ENCODE results near the gene MALAT1.

Gene MALAT1

DNA sequence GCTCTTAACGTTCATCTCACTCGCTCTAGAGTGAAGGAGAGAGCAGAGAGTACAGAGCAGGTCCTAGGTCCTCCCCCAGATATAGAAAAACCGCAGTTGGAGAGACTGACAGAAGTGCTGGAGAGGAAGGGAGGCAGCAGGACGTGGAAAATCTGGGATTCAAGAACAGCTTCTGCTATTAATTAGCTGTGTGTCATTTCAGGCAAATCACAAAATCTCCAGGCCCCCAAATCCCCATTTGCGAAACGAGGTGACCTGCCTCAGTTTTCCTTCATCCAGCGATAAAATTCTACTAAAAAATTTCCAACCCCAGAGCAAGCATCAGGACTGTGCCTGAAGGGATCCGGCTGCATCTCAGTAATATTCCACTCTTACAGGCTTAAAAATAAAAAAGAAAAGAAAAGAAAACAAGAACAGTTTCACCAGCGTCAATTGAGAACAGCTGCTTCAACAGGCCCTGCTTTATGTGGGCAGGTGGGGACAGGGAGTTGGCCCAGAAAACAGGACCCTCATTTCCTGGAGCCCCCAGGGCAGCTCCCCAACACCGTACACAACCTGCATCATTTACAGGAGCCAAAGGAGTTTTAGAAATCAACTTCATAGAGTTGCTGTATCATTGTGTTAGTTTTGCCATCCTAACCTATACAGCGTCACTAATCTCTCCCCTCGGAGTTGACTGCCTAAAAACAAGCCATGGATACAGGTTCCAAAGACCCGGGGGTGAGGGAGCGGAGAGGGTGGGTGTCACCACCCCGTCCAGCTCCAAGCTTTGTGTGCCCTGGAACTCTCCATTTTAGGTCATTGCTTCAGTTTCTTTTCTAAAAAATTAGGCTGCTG is 2.3 kb upstream of the MALAT1 start:
- ATAC-seq (ENCODE audit: low read depth) (no peak), DNase-seq (ENCODE audit: low spot score) (no peak)
- Histone ChIP-seq H3K36me3 (ENCODE audit: low read depth) (peaks cover 26% of the 10 kb centered on the region), H3K27me3 (ENCODE audit: insufficient read depth, poor library complexity, severe bottlenecking) (no peaks in the 10 kb centered on the region), H3K27ac (ENCODE audit: poor library complexity, severe bottlenecking) (peak overlapping the region; percentile 99), H3K4me3 (ENCODE audit: severe bottlenecking) (peak overlapping the region; percentile 3), H3K9me3 (ENCODE audit: severe bottlenecking) (no peaks in the 10 kb centered on the region), H3K4me1 (ENCODE audit: insufficient read depth, poor library complexity, severe bottlenecking) (peaks cover 45% of the 10 kb centered on the region)
- TF ChIP-seq, protein P1, sequence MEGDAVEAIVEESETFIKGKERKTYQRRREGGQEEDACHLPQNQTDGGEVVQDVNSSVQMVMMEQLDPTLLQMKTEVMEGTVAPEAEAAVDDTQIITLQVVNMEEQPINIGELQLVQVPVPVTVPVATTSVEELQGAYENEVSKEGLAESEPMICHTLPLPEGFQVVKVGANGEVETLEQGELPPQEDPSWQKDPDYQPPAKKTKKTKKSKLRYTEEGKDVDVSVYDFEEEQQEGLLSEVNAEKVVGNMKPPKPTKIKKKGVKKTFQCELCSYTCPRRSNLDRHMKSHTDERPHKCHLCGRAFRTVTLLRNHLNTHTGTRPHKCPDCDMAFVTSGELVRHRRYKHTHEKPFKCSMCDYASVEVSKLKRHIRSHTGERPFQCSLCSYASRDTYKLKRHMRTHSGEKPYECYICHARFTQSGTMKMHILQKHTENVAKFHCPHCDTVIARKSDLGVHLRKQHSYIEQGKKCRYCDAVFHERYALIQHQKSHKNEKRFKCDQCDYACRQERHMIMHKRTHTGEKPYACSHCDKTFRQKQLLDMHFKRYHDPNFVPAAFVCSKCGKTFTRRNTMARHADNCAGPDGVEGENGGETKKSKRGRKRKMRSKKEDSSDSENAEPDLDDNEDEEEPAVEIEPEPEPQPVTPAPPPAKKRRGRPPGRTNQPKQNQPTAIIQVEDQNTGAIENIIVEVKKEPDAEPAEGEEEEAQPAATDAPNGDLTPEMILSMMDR (IDR thresholded peaks at IDR 0.05; ENCODE audit: poor library complexity, severe bottlenecking), result no peak

DNA sequence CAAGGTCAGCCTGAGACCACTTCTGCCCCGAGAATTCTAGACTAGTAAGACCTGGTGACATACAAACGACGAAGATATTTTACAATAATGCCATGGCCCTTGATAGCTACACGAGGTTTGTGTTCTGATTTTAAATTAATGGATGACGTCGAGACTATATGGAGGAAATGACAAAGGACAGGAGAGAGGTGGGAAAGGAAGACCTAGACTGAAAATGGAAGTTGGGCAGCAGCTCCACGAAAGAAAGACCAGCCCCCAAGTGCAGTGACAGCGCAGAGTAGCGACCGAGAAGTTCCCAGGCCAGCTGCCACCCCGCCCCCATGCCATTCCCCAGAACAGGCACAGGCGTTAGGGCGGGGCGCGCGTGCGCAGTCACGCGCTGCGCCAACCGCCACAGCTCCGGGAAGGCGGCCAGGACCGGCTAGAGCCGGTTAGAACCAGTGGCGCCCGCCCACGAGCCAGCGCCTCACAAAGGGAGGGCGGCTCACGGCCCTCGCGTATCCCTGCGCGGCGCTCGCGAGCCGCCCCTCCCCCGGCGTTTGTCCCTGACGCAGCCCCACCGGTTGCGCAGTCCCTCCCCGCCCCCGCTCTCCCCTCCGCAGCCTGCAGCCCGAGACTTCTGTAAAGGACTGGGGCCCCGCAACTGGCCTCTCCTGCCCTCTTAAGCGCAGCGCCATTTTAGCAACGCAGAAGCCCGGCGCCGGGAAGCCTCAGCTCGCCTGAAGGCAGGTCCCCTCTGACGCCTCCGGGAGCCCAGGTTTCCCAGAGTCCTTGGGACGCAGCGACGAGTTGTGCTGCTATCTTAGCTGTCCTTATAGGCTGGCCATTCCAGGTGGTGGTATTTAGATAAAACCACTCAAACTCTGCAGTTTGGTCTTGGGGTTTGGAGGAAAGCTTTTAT is 1.5 kb upstream of the MALAT1 start:
- H3K4me3 ChIP-seq (ENCODE audit: severe bottlenecking), result peak overlapping the region; percentile 70
- ATAC-seq (ENCODE audit: low read depth), result peak; percentile 70
- peak; percentile 97 for DNase-seq (ENCODE audit: low spot score)
- TF ChIP-seq, protein P1 (IDR thresholded peaks at IDR 0.05; ENCODE audit: poor library complexity, severe bottlenecking), result peak; percentile 17
- peaks cover 35% of the 10 kb centered on the region for H3K36me3 ChIP-seq (ENCODE audit: low read depth)
- peaks cover 37% of the 10 kb centered on the region for H3K4me1 ChIP-seq (ENCODE audit: insufficient read depth, poor library complexity, severe bottlenecking)
- H3K9me3 ChIP-seq (ENCODE audit: severe bottlenecking), result no peaks in the 10 kb centered on the region
- no peaks in the 10 kb centered on the region for H3K27me3 ChIP-seq (ENCODE audit: insufficient read depth, poor library complexity, severe bottlenecking)
- H3K27ac ChIP-seq (ENCODE audit: poor library complexity, severe bottlenecking), result peak overlapping the region; percentile 99

- peaks cover 43% of the 10 kb centered on the region for H3K36me3 ChIP-seq (ENCODE audit: low read depth)
- no peaks in the 10 kb centered on the region for H3K9me3 ChIP-seq (ENCODE audit: severe bottlenecking)
- H3K4me3 ChIP-seq (ENCODE audit: severe bottlenecking), result peak overlapping the region; percentile 70
- DNase-seq (ENCODE audit: low spot score), result no peak
- no peaks in the 10 kb centered on the region for H3K27me3 ChIP-seq (ENCODE audit: insufficient read depth, poor library complexity, severe bottlenecking)
- peak overlapping the region; percentile 99 for H3K27ac ChIP-seq (ENCODE audit: poor library complexity, severe bottlenecking)
- no peak for ATAC-seq (ENCODE audit: low read depth)
- TF ChIP-seq, protein P1 (IDR thresholded peaks at IDR 0.05; ENCODE audit: poor library complexity, severe bottlenecking), result no peak
- H3K4me1 ChIP-seq (ENCODE audit: insufficient read depth, poor library complexity, severe bottlenecking), result peaks cover 29% of the 10 kb centered on the region
Measured at GRCh38 chr11:65498042-65498726, 661 bp upstream of the MALAT1 start.

GRCh38 chr11:65498727-65498976 is 193 bp upstream of the MALAT1 start:
- TF ChIP-seq, protein P1 (IDR thresholded peaks at IDR 0.05; ENCODE audit: poor library complexity, severe bottlenecking), result no peak
- ATAC-seq (ENCODE audit: low read depth), result no peak
- no peaks in the 10 kb centered on the region for H3K27me3 ChIP-seq (ENCODE audit: insufficient read depth, poor library complexity, severe bottlenecking)

More at GRCh38 chr11:65498727-65498976, 193 bp upstream of the MALAT1 start:
- no peak for DNase-seq (ENCODE audit: low spot score)
- H3K9me3 ChIP-seq (ENCODE audit: severe bottlenecking), result no peaks in the 10 kb centered on the region
- peaks cover 48% of the 10 kb centered on the region for H3K36me3 ChIP-seq (ENCODE audit: low read depth)
- peak overlapping the region; percentile 99 for H3K27ac ChIP-seq (ENCODE audit: poor library complexity, severe bottlenecking)
- H3K4me3 ChIP-seq (ENCODE audit: severe bottlenecking), result peak overlapping the region; percentile 70
- H3K4me1 ChIP-seq (ENCODE audit: insufficient read depth, poor library complexity, severe bottlenecking), result peaks cover 24% of the 10 kb centered on the region
